GM12874 (cell line): Measurements from ENCODE around the gene WDR37.

Source experiments
- CTCF ChIP-seq: IDR thresholded peaks from 2 replicates; pipeline ENCODE4 v1.5.1; 2011; ENCODE audit warnings: low read depth, mild to moderate bottlenecking, control low read depth, low read length, moderate library complexity; ENCODE audit not compliant: insufficient read depth

Gene WDR37

DNA sequence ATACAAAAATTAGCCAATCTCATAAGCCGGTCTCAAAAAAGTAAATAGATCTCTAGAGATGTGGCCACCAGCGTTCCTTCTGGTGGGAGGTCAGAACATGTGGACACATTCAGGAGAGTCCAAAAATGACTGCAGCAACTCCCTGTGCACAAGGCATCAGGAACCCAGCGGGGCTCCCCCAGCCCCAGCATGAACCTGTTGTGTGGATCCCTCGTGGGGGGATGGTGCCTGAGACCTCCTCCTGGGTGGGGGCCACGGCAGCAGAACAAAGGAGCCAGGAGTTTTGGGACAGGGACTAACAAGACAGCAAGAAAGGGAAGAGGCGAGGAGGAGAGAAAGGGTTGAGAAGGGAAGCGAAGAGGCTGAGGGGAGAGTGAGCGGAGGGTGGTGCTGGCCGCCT lies 121.8 kb downstream of the WDR37 start:
- no peak for TF ChIP-seq CTCF

GRCh38 chr10:1178506-1178905 lies 122.3 kb downstream of the WDR37 start:
- TF ChIP-seq CTCF = no peak

GRCh38 chr10:1179346-1180070 lies 123.3 kb downstream of the WDR37 start:
- no peak for TF ChIP-seq CTCF

GRCh38 chr10:1180071-1180730 lies 124.0 kb downstream of the WDR37 start:
- TF ChIP-seq CTCF = no peak

DNA sequence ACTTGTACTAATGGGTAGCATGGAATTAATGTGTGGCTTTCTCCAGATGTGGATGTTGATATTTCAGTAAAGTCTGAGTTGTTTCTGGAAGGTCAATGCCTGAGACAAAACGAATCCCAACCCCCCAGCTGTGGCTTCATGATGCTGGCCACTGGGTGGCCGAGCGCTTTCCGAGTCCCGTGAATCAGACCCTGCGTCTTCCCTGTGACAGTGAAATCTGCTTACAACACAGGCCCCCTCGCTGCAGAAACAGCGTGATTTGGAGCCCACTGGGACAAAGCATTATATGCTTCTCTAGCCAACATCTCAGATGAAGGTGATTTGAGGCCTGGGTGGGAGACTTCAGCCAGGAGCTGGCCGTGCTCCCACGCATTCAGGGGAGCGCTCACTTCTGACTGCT lies 124.7 kb downstream of the WDR37 start:
- no peak for TF ChIP-seq CTCF
